Measurements from ENCODE around the gene GPR63. TPM values are rescaled to one million over a fixed set of nuclear protein-coding genes. Genes with fewer than 3 reads are reported as not detected.
A peak's percentile ranks its signal among the peaks of the same experiment; 100 is the strongest.
"Not testable (repeated sequence)": the region's sequence is repeated elsewhere in the genome, so short reads cannot be mapped to it uniquely, and the experiment has no call there.

GPR63 gene, protein sequence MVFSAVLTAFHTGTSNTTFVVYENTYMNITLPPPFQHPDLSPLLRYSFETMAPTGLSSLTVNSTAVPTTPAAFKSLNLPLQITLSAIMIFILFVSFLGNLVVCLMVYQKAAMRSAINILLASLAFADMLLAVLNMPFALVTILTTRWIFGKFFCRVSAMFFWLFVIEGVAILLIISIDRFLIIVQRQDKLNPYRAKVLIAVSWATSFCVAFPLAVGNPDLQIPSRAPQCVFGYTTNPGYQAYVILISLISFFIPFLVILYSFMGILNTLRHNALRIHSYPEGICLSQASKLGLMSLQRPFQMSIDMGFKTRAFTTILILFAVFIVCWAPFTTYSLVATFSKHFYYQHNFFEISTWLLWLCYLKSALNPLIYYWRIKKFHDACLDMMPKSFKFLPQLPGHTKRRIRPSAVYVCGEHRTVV
- total RNA-seq, result 0.67 and 1.7 TPM in 2 replicates
- 1.8 TPM in 1 of 2 replicates, not detected in the other for polyA plus RNA-seq

DNA sequence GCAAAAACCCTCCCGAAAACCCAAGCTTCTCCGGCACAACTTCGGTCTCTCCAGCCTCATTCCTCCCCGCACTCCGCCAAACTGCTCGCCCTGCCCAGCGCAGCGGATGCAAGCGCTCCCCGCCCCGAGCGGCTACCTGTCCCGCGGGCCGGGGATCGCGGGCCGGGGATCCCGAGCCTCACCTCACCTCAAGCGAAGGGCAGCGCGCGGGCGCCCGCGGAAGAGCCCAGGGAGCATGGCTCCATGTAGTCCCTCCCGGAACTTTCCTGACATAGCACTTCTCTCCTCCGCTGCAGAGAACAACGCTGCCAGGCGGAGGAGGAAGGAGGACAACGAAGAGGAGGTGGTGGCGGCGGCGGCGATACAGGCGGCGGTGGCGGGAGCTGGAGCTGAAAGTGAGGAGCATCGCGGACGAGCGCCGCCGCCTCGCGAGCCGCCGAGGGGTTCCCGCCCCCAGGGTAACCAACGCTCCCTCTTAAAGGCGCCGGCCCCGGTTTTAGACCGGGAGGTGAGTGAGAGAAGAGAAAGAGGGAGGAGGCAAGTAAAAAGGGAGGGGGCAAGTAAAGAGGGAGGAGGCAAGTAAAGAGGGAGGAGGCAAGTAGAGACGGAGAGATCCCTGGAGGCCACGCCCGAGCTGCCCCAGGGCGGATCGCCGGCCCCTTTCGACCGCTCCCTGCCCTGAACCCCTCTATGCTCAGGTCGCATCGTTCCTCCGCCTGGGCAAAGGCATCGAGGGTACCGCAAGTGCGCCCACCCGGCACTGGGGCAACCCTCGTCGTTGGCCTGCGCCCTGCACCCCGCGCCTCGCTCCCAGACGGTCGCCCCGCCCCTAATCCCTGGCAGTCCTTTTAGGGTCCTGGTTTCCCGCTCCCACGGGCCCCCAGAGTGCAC, at the start of gene GPR63:
Gene GPR63, minus strand, starts transcription at position 397 of the 891 bp plus-strand sequence. CDS start 37,746 bp downstream, outside the sequence.
- no peak for TF ChIP-seq CTCF (IDR thresholded peaks at IDR 0.05; ENCODE audit: low read depth, low read length)
- Histone ChIP-seq H3K9me3 (ENCODE audit: low read depth) (no peaks in the 10 kb centered on the region), H3K36me3 (no peaks in the 10 kb centered on the region), H3K4me3 (peak within 1 kb of the TSS; percentile 94), H3K27ac (no peak within 1 kb of the TSS), H3K4me1 (ENCODE audit: low read depth) (no peaks in the 10 kb centered on the region), H3K27me3 (peaks cover 26% of the 10 kb centered on the region)
- DNase-seq (ENCODE audit: low read depth in 1 of 2, low spot score in 1 of 2), result peak; percentile 69 to 86

DNA sequence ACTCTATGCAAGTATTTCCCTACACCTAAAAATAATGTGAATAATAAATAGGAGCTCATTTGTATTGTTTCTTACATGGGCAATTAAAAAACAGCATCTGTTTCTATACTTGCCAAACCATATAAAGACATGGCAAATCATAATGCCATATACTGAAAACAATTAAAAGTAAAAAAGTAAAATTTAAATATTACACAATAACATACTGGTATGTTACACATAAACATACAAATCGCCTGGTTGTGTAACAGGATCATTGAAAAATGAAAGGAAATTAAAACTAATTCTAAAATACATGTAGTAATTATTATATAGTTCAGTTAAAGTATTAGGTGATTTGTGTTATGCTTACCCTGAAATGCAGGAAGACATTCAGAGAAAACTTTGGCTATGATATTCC, 49.2 kb upstream of the GPR63 start:
- TF ChIP-seq CTCF (IDR thresholded peaks at IDR 0.05; ENCODE audit: low read depth, low read length), result no peak
- Histone ChIP-seq H3K4me1 (ENCODE audit: low read depth) (no peaks in the 10 kb centered on the region), H3K36me3 (peaks cover 11% of the 10 kb centered on the region), H3K9me3 (ENCODE audit: low read depth) (no peaks in the 10 kb centered on the region), H3K27ac (no peak overlapping the region), H3K4me3 (no peak overlapping the region), H3K27me3 (no peaks in the 10 kb centered on the region)
- no peak for DNase-seq (ENCODE audit: low read depth in 1 of 2, low spot score in 1 of 2)

DNA sequence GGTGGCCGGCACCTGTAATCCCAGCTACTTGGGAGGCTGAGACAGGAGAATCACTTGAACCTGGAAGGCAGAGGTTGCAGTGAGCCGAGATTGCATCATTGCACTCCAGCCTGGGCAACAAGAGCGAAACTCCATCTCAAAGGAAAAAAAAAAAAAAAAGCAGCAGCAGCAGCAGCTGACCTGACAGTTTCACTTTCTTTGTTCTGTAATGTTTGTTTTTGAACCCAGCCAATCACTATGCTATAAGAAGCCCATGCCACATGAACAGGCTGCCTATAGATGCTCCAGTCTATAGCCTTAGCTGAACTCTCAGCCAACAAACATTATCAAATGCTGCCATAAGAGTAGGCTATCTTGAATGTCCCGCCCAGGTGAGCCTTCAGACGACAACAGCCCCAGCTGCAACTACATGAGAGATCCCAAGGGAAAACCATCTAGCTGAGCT, 47.9 kb upstream of the GPR63 start:
- not testable (repeated sequence) for H3K27ac ChIP-seq; H3K36me3 ChIP-seq; H3K9me3 ChIP-seq (ENCODE audit: low read depth); H3K4me1 ChIP-seq (ENCODE audit: low read depth); H3K27me3 ChIP-seq; H3K4me3 ChIP-seq
- peak in 1 of 2 donors; percentile 6 for DNase-seq (ENCODE audit: low read depth in 1 of 2, low spot score in 1 of 2)

- Histone ChIP-seq H3K36me3 (no peaks in the 10 kb centered on the region), H3K9me3 (ENCODE audit: low read depth) (no peaks in the 10 kb centered on the region), H3K27me3 (no peaks in the 10 kb centered on the region), H3K27ac (no peak overlapping the region), H3K4me1 (ENCODE audit: low read depth) (no peaks in the 10 kb centered on the region), H3K4me3 (no peak overlapping the region)
- DNase-seq (ENCODE audit: low read depth in 1 of 2, low spot score in 1 of 2), result no peak
- TF ChIP-seq CTCF (IDR thresholded peaks at IDR 0.05; ENCODE audit: low read depth, low read length), result no peak
These were observed 40.9 kb upstream of the GPR63 start for GRCh38 chr6:96878143-96878542.

- H3K27ac ChIP-seq, result no peak overlapping the region
- no peaks in the 10 kb centered on the region for H3K9me3 ChIP-seq (ENCODE audit: low read depth)
- no peak for DNase-seq (ENCODE audit: low read depth in 1 of 2, low spot score in 1 of 2)
- no peaks in the 10 kb centered on the region for H3K36me3 ChIP-seq
- TF ChIP-seq CTCF (IDR thresholded peaks at IDR 0.05; ENCODE audit: low read depth, low read length), result no peak
- H3K27me3 ChIP-seq, result no peaks in the 10 kb centered on the region
- no peaks in the 10 kb centered on the region for H3K4me1 ChIP-seq (ENCODE audit: low read depth)
- no peak overlapping the region for H3K4me3 ChIP-seq
These were observed 39.7 kb upstream of the GPR63 start for GRCh38 chr6:96876886-96877545.

Measured in cardiac muscle cell (in vitro differentiated cells and primary cell).